Endothelial cell of umbilical vein (primary cell): ENCODE measurements around the gene COL21A1. TPM values are rescaled to one million over a fixed set of nuclear protein-coding genes. Genes with fewer than 3 reads are reported as not detected.

ENCODE experiments used
- BruUV-seq: library from RNA; stranded (reverse); fragments of 400-500 nt; replicated peaks from 2 replicates; lab custom pipeline; 2021; lab: Mats Ljungman, UMichigan
- CTCF ChIA-PET: fragments of 300-600, 350-600 bp; sonication (Branson Sonifier 250); formaldehyde crosslinking; loops from one replicate; lab custom pipeline; 2021; ENCODE audit warnings: antibody characterized with exemption, inconsistent platforms; lab: Charles Lee
- POLR2A ChIA-PET: fragments of 300-600, 350-600 bp; sonication (Branson Sonifier 250); formaldehyde crosslinking; loops from one replicate; lab custom pipeline; 2021; ENCODE audit warnings: antibody characterized with exemption, inconsistent platforms; lab: Charles Lee
- DNase-seq: peaks from one replicate; pipeline ENCODE4 v3.0.0-alpha.2; 2011; ENCODE audit warnings: low read depth, low spot score
- FAIRE-seq: peaks from 2 replicates; lab custom pipeline; 2011; peaks lifted over from hg19 to GRCh38; lab: Jason Lieb, UNC
- H2AFZ ChIP-seq: 2 replicates; pipeline ENCODE4 v1.6.0; 2012; ENCODE audit warnings: low read depth, low read length, control low read depth, inconsistent platforms
- H3K27ac ChIP-seq: 2 replicates; pipeline ENCODE4 v1.5.1; 2011; ENCODE audit warnings: low read depth, mild to moderate bottlenecking, control low read depth, low read length, moderate library complexity; ENCODE audit not compliant: insufficient read depth
- H3K27me3 ChIP-seq, 2 experiments: 2 replicates each; pipeline versions ENCODE4 v1.6.0 to v1.6.1; 2011; ENCODE audit warnings: low read length in 2 of 2, mixed read lengths in 1 of 2; ENCODE audit not compliant: control insufficient read depth in 2 of 2, insufficient read depth in 2 of 2
- H3K36me3 ChIP-seq, 2 experiments: 2 replicates in 1 of 2; 3 replicates in 1 of 2; pipeline ENCODE4 v1.5.1; 2011; ENCODE audit warnings: low read length in 2 of 2, mild to moderate bottlenecking in 1 of 2, moderate library complexity in 1 of 2; ENCODE audit not compliant: control insufficient read depth in 2 of 2, insufficient read depth in 2 of 2; ENCODE audit errors: extremely low read depth in 1 of 2
- H3K4me1 ChIP-seq: 3 replicates; pipeline ENCODE4 v1.5.1; 2011; ENCODE audit warnings: mild to moderate bottlenecking, low read length; ENCODE audit not compliant: control insufficient read depth, insufficient read depth; ENCODE audit errors: extremely low read depth
- H3K4me2 ChIP-seq: 2 replicates; pipeline ENCODE4 v1.6.1; 2011; ENCODE audit warnings: low read length, control low read depth, mixed read lengths; ENCODE audit not compliant: insufficient read depth
- H3K4me3 ChIP-seq, 3 experiments: fragments of 200-600 bp in 1 of 3; sonication (generic), shearing (Covaris generic) in 1 of 3; replicated peaks in 1 of 3; 2 replicates each; pipeline ENCODE4 v1.5.1; 2011 to 2016; ENCODE audit warnings: control low read depth in 3 of 3, low read length in 3 of 3, mild to moderate bottlenecking in 2 of 3, inconsistent platforms in 1 of 3, low read depth in 1 of 3, moderate library complexity in 1 of 3; ENCODE audit not compliant: insufficient read depth in 1 of 3
- H3K79me2 ChIP-seq: 2 replicates; pipeline ENCODE4 v1.6.0; 2012; ENCODE audit warnings: low read length, inconsistent platforms; ENCODE audit not compliant: control insufficient read depth, insufficient read depth
- H3K9ac ChIP-seq: replicated peaks from 2 replicates; pipeline ENCODE3; 2011; ENCODE audit warnings: low read length, control low read depth; ENCODE audit not compliant: insufficient read depth; ENCODE audit errors: extremely low read depth
- H3K9me1 ChIP-seq: replicated peaks from 3 replicates; pipeline ENCODE4 v1.6.0; 2011; ENCODE audit warnings: mild to moderate bottlenecking, low read length; ENCODE audit not compliant: control insufficient read depth, insufficient read depth; ENCODE audit errors: extremely low read depth
- H3K9me3 ChIP-seq: replicated peaks from 2 replicates; pipeline ENCODE4 v1.5.1; 2012; ENCODE audit warnings: low read length, inconsistent platforms; ENCODE audit not compliant: control insufficient read depth, insufficient read depth
- H4K20me1 ChIP-seq: replicated peaks from 2 replicates; pipeline ENCODE3; 2011; ENCODE audit warnings: mild to moderate bottlenecking, low read length; ENCODE audit not compliant: control insufficient read depth, insufficient read depth; ENCODE audit errors: extremely low read depth
- CTCF ChIP-seq, 2 donors: IDR thresholded peaks; 1 replicate in 1 of 2; 2 replicates in 1 of 2; pipeline ENCODE4 v1.5.1; 2011; ENCODE audit warnings: low read length in 2 of 2, mild to moderate bottlenecking in 2 of 2, moderate library complexity in 2 of 2, control low read depth in 1 of 2, inconsistent platforms in 1 of 2, low read depth in 1 of 2; ENCODE audit not compliant: insufficient read depth in 1 of 2; ENCODE audit errors: extremely low read depth in 1 of 2
- EZH2 ChIP-seq: IDR thresholded peaks from 2 replicates; pipeline ENCODE4 v1.6.1; 2012; ENCODE audit warnings: borderline replicate concordance, low read depth, mild to moderate bottlenecking, moderate library complexity, low read length, inconsistent platforms; ENCODE audit not compliant: severe bottlenecking
- FOS ChIP-seq: IDR thresholded peaks from 2 replicates; pipeline ENCODE4 v1.6.1; 2011; ENCODE audit warnings: mild to moderate bottlenecking, low read length, moderate library complexity, borderline replicate concordance; ENCODE audit not compliant: insufficient read depth
- GATA2 ChIP-seq: IDR thresholded peaks from 2 replicates; pipeline ENCODE4 v1.7.0; 2011; ENCODE audit warnings: low read depth, mild to moderate bottlenecking, moderate library complexity, mixed read lengths, low read length; ENCODE audit not compliant: insufficient read length, insufficient read depth
- JUN ChIP-seq: IDR thresholded peaks from 2 replicates; pipeline ENCODE4 v1.6.1; 2011; ENCODE audit warnings: borderline replicate concordance, low read depth; ENCODE audit not compliant: insufficient read length, insufficient read depth
- MAX ChIP-seq: IDR thresholded peaks from 2 replicates; pipeline ENCODE4 v1.6.1; 2011; ENCODE audit not compliant: insufficient read depth, insufficient read length
- MYC ChIP-seq: IDR thresholded peaks from one replicate; pipeline ENCODE4 v1.6.1; 2011; ENCODE audit warnings: mild to moderate bottlenecking, low read depth, low read length
- POLR2A ChIP-seq: IDR thresholded peaks from 2 replicates; pipeline ENCODE4 v1.6.1; 2012; ENCODE audit warnings: low read depth, mild to moderate bottlenecking, control low read depth, low read length
- POLR2AphosphoS5 ChIP-seq: IDR thresholded peaks from 2 replicates; pipeline ENCODE4 v1.6.1; 2012; ENCODE audit warnings: low read depth, mild to moderate bottlenecking, control low read depth, low read length, moderate library complexity; ENCODE audit not compliant: insufficient read depth
- dilution Hi-C: fragments of 300-500 bp; cut with MboI; formaldehyde crosslinking; loops from one replicate; pipeline ENCODE4 v1.15.0; 2019; ENCODE audit warnings: low sequenced_read_pairs; ENCODE audit not compliant: extremely low pct_ligation_motif_present
- intact Hi-C: fragments of 100-400 bp; cut with micrococcal nuclease; formaldehyde crosslinking; loops from one replicate; pipeline ENCODE4 v1.10.0; 2022
- polyA plus RNA-seq, 4 experiments: library from polyadenylated mRNA; depleted of rRNA in 3 of 4; stranded (reverse) in 3 of 4; unstranded in 1 of 4; fragments of >200 nt; gene quantifications; 2 replicates each; pipeline versions ENCODE4 v1.2.1 to v1.2.3, GENCODE V29; 2011 to 2012; ENCODE audit warnings: missing spikeins in 1 of 4
- total RNA-seq: library from RNA; stranded (reverse); gene quantifications from 2 replicates; pipeline ENCODE4 v1.2.3, GENCODE V29; 2021

The COL21A1 gene
- total and polyA plus RNA-seq, 2 donors (not counting 3 experiments of a cell fraction or from before 2014, with no cell fraction given), result 0.22 to 1.4 TPM

GRCh38 chr6:56160489-56160888 lies 86.9 kb downstream of the COL21A1 start:
- TF ChIP-seq MAX, result no peak
- TF ChIP-seq POLR2A, result no peak
- no peak for TF ChIP-seq GATA2
- no peak for TF ChIP-seq JUN
- TF ChIP-seq FOS, result no peak
- TF ChIP-seq POLR2AphosphoS5, result no peak
- TF ChIP-seq MYC, result no peak
- TF ChIP-seq EZH2, result no peak
- TF ChIP-seq CTCF (IDR thresholded peaks at IDR 0.05; ENCODE audit: extremely low read depth in 1 of 2, insufficient read depth in 1 of 2, low read depth in 1 of 2, low read length in 2 of 2), result no peak

More at GRCh38 chr6:56160489-56160888, 86.9 kb downstream of the COL21A1 start:
- POLR2A ChIA-PET, result no interaction called here
- H3K4me2 ChIP-seq, result no peak overlapping the region
- dilution Hi-C loops, result no loop called here
- no peaks in the 10 kb centered on the region for H3K9me3 ChIP-seq
- no peaks in the 10 kb centered on the region for H3K79me2 ChIP-seq
- no peak for DNase-seq
- no peaks in the 10 kb centered on the region for H3K27me3 ChIP-seq
- H3K9me1 ChIP-seq, result no peaks in the 10 kb centered on the region
- no TSS peak for BruUV-seq
- no peak overlapping the region for H3K27ac ChIP-seq
- H2AFZ ChIP-seq, result no peak overlapping the region
- intact Hi-C loops, result no loop called here
- FAIRE-seq, result no peak
- H3K4me1 ChIP-seq, result no peaks in the 10 kb centered on the region
- no peaks in the 10 kb centered on the region for H4K20me1 ChIP-seq
- no peaks in the 10 kb centered on the region for H3K36me3 ChIP-seq
- H3K4me3 ChIP-seq, result no peak overlapping the region
- no peak overlapping the region for H3K9ac ChIP-seq
- CTCF ChIA-PET, result interaction anchor here (1.2 kb wide), 1 partner anchor 9 kb away, joined by 3 read pairs; no protein-coding TSS in a partner anchor
